OCI-M1 (cell line): Measurements from ENCODE around the gene ENO1.
"Not testable (repeated sequence)": the region's sequence is repeated elsewhere in the genome, so short reads cannot be mapped to it uniquely, and the experiment has no call there.

Experiments
- DNase-seq: peaks from one replicate; lab custom pipeline; 2025; lab: John Stamatoyannopoulos, UW

ENO1 gene

DNA sequence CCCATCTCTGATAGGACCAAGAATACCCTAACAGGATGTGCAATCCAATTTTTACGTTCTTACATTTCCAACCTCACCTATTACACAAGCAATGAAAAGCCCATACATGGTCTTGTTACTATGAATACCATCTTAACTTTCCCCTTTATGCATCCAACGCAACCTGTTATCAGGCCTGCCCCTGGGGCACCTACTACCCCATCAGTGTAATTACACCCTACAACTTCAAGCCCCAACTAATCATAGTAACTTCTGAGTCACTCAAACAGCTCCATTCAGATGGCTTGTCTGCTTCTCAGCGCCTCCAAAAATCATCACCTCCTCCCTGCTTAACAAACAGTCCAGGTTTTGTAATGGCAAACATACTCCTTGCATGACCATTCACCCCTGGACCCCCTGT is 18.3 kb upstream of the ENO1 start:
- not testable (repeated sequence) for DNase-seq

DNA sequence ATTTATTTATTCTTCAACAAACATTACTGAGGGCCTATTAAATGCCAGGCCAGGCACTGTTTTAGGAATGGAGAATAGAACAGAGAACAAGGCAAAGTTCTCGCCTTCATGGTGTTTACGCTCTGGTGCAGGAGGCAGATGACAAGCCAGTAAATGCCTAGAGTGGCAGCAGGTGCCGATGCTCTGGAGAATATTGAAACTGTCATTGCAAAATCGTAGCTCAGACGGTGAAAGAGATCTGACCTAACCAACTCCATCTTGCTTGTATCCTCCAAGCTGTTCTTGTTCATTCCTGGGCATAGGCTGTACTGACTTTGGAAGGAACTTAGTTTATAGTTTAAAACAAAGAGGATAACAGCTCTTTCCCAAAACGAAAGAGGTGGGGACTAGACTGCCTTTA is 13.5 kb upstream of the ENO1 start:
- DNase-seq = no peak

DNA sequence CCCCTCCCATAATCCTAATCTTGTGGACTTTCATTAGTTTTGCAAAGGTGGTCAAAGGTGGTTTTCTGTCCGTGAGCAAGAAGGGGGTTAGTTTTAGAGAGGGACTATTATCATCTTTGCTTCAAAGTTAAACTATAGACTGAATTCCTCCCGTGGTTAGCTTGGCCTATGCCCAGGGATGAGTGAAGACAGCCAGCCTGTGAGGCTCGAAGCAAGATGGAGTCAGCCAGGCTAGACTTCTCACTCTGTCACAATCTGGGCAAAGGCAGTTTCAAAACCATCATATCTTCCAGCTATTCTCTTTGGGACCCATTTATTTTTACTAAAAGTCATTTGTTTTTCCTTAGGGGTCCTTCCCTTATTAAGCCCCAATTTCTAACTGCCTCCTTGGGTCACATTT is 12.9 kb upstream of the ENO1 start:
- DNase-seq = no peak

DNA sequence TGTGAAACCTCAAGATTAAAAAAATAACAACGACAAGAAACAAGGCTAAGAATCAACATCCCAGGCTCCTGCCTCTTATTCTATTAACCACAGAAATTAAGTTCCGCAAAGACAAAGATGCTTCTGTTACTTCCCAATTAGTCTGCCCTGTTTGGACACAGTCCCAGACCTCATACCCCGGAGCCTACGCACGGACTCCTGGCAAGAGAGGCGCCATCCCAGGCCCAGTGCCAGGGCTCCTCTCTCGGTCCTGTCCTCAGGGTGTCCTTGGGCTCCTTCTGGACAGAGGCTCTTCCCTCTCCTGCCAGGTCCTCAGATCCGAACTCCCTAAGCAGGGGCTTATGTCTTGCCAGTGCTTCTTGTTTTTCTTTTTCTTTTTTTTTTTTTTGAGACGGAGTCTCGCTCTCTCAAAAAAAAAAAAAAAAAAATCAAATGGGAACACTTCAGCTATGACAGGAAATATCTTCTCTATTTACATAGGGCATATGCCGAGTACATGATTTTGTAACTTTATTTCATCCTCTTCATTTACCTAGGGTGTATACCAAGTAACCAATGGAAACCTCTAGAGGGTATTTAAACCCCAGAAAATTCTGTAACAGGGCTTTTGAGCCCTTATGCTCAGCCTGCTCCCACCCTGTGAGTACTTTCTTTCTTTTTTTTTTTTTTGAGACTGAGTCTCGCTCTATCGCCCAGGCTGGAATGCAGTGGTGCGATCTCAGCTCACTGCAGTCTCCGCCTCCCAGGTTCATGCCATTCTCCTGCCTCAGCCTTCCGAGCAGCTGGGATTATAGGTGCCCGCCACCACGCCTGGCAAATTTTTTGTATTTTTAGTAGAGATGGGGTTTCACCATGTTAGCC is 11.7 kb upstream of the ENO1 start:
- DNase-seq = no peak

DNA sequence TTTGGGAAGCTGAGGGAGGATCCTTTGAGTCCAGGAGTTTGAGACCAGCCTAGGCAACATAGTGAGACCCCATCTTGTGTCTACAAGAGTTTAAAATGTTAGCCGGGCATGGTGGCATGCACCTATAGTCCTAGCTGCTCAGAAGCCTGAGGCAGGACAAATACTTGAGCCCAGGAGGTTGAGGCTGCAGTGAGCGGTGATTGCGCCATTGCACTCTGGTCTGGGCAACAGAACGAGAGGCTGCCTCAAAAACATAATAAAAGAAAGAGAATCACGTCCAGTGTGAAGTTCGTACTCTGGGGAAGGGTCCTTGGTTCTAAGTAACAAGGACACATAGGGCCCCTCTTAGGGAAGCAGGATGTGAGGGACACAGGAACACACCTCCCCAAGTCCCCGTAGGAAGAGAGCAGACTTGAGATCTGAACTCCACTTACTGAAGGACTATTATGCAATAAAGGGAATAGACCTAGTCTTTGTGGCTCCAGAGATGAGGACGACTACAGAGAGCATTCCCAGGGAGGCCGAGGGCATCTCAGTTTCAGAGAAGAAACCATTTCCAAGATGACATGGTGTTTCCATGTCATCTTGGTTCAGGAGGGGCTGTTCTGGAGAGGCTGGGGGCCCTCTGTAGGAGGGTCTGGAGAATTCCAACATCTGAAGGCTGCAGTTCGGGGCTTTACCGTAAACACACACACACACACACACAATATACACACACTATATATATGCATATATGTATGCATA is 10.8 kb upstream of the ENO1 start:
- no peak for DNase-seq

DNA sequence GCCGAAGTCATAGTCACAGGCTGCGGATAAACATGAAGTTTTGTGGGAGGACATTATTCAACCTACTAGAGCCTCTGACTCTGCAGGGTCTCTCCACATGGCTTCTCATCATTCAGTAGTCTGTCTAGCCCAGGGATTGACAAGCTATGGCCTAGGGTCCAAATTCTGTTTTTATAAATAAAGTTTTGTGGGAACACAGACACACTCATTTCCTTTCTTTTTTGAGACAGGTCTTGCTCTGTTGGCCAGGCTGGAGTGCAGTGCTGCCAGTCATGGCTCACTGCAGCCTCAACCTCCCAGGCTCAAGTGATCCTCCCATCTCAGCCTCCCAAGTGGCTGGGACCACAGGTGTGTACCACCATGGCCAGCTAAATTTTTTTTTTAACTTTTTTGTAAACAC is 8.1 kb upstream of the ENO1 start:
- no peak for DNase-seq

DNA sequence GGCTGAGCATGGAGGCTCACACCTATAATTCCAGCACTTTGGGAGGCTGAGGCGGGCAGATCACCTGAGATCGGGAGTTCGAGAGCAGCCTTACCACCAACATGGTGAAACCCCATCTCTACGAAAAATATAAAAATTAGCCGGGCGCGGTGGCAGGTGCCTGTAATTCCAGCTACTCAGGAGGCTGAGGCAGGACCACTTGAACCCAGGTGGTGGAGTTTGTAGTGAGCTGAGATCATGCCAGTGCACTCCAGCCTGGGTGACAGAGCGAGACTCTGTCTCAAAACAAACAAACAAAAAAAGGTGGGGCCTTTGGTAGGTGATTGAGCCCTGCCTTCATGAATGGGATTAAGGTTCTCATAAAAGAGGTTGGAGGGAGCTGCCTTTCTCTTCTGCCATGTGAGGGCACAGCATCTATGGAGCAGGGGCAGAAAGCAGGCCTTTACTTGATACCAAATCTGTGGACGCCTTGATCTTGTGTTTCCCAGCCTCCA is 7.6 kb upstream of the ENO1 start:
- DNase-seq = not testable (repeated sequence)

DNA sequence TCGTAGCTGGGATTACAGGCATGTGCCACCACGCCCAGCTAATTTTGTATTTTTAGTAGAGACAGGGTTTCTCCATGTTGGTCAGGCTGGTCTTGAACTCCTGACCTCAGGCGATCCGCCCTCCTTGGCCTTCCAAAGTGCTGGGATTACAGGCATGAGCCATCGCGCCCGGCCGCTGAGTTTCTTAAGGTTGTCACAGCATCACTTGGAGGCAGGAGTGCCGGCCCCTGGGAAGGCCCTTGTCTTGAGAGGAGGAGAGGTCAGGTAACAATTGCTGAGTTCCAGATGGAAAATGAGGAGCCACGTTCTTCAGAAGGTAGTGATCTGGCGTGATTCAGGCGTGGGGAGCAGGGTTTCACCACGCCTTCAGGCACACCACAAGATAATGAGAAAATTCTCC is 5.6 kb upstream of the ENO1 start:
- DNase-seq = not testable (repeated sequence)

DNA sequence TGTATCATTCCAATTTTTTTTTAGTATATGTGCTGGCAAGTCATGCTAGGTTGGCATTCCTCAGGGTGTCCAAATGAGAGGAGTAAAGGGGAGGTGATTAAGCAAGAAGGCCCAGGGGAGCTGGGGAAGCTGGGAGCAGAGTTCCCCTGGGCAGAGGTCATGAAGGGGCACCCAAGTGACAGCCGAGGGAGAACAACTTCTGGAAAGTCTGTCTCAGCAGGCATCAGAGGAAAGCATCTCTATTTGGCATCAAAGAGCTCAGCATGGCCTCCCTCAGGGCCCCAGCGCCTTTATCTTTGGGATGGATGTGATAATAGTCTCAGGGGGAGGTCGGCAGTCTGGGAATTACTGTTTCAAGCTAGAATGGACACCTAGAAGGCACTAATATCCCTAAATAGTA is 5.0 kb upstream of the ENO1 start:
- DNase-seq = no peak

DNA sequence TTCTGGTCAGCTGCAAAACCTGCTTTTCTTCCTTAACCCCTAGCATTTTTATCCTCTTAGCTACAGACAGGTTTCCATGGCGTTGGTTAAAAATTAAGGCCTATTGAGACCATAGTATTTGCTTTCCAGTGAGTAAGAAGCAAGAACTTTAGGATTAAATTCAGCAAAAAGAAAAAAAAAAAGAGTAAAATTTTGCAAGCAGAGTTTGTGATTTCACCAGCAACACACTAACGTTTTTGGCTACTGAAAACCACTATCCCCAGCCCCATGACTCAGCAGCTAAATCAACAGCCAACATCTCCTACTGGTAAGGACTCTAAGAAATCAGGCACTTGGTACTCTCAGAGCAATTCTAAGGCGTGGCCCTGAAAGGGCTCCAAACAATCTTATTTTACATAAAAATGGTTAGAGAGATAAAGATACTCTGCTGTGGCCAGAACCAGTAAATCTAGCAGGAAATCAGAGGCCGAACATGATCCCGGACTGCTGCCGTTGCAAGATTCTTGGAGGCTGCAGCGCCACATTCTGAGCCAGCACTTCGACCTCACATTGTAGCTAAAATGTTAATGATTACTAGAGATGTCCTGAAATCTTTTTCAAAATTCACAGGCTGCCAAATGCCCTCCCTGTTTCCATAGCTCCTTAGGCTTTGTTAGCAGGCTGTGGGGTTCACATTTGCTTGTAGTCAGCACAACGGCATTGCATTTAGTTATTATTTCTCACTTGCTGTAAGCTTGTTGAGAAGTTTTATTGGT is 1.6 kb upstream of the ENO1 start:
- peak; percentile 95 for DNase-seq

DNA sequence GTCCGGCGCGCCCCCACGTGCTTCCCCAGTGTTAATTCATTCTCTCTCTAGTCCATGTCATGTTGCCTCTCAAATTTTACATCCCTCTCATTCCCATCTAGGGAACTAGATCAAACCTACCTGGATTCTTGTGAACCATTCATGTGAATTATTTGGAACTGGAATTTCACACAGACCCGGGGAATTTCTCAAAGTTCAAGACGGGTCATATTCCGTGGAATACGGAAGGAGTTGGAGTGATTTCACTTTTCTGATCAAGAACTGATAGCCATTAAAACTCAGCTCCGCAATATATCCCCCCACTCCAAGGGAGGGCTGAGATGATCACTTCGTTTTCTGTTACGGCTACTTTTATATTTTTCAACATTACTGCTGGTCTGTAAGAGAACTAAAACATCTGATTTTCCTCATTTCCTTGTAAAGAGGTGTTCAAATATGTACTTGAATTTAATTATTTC is 1.0 kb upstream of the ENO1 start:
- DNase-seq = no peak

DNA sequence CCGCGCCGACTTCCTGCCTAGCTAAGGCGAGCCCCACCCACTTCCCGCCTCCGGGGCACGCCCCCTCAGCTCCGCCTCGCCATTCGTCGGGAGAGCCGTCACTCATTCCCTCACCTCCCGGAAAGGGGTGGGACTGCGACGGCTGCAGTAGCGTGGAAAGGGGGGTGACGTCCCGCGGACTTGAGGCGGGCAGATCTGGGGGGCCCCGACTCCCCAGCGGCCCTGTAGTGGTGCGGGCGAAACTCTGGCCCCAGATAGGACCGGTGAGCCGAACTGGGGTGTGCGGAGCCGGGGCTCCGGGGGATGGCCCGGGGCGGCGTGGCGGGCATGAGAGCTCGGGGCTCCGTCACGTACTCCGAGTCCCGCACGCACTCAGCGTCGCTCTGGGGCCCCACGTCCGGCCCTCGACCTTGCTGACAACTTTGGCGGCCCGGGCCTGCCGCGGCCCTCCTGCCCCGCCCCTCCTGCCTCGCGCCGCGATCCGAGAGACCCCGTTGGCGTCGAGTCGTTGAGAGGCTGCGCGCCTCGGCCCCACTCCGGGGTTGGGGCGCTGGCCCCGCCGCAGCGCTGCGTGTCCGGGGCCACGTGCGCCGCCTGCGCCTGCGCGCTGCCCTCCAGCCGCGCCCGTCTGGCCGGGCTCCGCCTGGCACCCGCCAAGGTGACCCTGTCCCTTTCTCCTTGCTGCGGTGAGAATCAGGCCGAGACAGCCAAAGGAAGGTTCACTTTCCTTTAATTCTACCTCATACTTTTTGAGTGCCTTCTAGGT is 395 bp upstream of the ENO1 start:
- DNase-seq = peak; percentile 98

DNA sequence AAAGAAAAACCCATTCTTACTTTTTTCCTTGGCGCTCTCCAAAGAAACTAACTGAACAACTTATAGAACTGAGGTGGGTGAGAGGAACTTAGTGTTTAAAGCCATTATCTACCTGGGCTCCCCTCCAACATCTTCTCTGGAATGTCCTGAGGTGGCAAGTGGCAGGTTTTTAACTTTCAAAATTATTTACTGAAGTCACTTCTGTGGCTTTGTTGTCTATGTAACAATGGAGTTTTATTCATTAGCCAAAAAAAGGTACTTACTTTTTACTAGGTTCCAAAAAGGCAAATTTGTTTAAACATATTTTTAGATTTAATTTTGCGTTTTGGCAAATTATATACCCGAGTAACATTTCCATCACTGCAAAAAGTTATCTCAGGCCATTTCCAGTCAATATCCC is 2.4 kb downstream of the ENO1 start:
- DNase-seq = no peak

DNA sequence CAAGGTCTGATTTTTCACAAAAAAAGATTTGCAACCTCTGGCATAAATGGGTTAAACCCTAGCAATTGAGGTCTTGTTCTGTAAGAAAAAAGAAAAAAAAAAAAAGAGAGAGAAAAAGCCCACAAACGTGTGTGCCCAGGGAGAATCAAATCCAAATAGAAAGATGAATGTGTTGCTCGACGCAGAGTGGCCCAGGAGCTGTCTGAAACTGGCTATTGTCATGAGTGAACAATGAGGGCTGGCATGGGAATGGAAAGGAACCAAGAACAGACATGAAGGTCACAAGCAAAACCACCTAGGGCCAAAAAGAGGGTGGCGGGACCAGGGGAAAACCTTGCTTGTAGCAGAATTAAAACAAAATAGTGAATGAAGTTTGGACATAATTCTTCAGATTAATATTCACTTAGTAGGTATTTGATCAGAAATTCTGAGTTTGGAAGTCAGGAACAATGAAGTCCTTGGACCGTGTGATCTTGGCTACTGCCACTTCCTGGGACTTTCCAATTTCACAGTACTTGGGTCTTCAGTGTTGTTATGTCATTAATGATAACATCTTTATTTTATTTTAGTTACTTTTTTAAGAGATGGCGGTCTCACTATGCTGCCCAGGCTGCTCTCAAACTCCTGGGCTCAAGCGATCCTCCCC is 3.1 kb downstream of the ENO1 start:
- no peak for DNase-seq

DNA sequence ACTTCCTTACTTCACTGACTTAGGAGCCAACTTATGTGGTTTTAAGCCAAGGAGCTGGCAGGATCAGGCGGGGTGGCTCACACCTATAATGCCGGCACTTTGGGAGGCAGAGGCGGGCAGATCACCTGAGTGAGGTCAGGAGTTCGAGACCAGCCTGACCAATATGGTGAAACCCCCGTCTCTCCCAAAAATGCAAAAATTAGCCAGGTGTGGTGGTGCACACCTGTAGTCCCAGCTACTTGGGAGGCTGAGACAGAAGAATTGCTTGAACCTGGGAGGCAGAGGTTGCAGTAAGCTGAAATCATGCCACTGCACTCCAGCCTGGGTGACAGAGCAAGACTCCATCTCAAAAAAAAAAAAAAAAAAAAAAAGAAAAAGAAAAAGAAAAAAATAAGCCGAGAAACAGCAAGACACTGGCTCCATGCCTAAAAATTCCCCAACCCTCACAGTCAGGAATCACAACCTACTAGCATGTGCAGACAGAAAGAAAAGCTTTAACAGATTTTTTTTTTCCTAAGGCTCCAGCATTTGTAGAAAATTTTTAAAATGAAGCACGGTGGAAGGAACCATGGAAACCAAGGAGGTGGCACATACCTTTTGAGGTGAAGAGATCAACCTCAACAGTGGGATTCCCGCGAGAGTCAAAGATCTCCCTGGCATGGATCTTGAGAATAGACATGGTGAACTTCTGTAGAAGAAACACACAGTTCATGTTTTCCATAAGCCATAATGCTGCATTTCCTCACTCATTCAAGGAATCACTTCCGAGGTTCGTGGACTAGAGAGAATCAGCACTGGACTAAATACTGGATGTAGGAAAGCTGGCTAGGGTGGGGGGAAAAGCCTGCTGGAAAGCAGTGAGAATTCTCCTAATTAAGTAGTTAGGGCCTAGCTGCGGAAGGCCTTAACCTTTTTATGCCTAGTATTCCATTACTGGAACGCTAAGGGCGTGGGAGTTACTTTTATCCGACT is 4.0 kb downstream of the ENO1 start:
- DNase-seq = no peak

DNA sequence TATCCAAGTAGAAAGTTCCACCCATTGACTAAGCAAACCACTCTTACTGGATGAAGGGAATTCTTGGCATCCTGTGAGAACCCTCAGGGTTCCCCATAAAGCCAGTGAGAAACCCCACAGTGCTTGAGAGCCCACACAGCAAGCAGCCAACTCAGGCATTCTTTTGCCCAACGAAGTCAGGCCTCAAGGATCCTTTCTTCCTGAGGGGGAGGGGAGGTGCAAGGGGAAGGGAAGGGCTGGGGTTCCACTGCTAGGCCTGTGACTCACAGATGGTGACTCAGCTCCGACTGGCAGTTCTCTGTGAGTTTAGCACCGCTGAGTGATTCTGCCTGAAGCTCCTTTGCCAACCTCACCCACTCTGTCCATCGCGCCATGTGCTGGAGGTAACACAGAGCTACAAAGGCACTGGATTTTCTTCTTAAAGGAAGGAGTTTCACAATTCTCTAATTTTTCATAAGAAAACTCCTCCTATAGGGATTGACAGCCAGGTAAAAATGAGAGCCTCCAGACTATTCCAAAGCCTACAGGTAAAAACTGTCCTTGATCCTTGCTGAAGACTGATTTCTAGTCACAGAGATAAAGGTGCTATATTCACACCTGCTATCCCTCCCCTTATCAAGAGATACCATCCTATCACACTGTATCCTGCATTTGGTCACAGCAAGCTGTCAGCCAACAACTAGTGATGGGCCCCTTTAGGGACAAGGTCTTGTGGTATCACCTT is 4.8 kb downstream of the ENO1 start:
- DNase-seq = peak; percentile 83

DNA sequence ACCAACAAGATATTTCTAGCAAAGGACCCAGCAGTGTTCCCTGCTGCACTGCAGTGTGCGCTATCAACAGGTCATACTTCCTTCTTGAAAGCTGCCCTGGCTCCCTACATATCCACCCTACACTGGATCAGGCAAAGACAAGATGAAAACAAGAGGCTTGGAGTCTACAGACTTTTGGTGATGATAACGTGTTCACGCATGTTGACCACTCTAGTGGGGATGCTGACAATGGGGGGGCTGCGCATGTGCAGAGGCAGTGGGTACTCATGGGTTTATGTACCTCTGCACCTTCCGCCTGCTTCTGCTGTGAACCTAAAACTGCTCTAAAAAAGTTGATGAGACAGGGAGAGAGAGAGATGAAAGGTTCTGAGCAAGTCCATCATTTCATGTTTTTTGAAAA is 5.5 kb downstream of the ENO1 start:
- no peak for DNase-seq

DNA sequence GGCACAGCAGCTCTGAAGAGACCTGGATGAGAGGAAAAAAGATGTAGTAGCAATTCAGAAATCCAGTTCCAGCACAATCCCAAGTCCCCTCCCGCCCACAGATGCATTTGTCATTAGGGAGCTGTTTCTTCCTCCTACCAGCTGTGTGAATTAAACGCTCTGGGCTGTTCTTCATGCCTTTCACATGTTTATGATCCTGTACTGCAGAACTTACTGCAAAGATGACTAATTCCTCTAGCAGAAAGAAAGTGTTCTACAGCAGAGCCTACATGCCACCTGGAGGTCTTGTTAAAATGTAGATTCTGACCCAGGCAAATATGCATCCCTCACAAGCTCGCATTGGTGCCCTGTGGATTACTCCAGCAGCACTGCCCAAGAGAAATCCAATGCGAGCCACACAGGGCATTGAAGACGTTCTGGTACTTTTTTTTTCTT is 6.5 kb downstream of the ENO1 start:
- DNase-seq = no peak

DNA sequence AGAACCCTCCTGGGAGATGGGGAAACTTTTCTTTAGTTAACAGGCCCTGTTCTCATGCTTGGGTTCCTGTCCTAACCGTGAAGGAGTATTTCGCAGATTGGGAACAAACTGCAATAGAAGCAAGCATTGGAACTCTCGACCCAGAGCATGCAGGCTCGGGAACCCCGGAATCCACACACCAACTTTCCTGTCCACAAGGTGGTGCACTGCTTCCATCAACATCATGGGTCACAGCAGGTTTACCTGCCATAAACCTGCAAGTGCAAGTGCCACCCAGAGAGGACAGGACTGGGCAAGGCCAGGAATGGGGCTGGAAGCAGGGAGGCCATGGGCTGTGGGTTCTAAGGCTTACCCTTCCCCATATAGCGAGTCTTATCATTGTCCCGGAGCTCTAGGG is 6.9 kb downstream of the ENO1 start:
- DNase-seq = no peak
